Right lobe of liver (tissue), 4 donors: ENCODE results near the gene POC1B.

Source experiments
- CTCF ChIP-seq, 4 donors: fragments of 200-600 bp in 3 of 4; fragments of 450-650 bp in 1 of 4; IDR thresholded peaks; one replicate each; pipeline versions ENCODE4 v1.5.1 to v1.8.0; 2016 to 2022; ENCODE audit warnings: antibody characterized with exemption in 4 of 4, mild to moderate bottlenecking in 2 of 4
- POLR2A ChIP-seq: fragments of 450-650 bp; IDR thresholded peaks from one replicate; pipeline ENCODE4 v1.6.1; 2017; ENCODE audit warnings: antibody characterized with exemption, mild to moderate bottlenecking
- donor health status: DM: no; HTN: no; CAD: no.
- donor health status: DM: no; HTN: no; CAD: no.
- donor health status: DM: no; HTN: yes; CAD: no.

- TF ChIP-seq POLR2A: no peak
- no peak for TF ChIP-seq CTCF (IDR thresholded peaks at IDR 0.05)
Observed at GRCh38 chr12:89559753-89560152, 33.9 kb upstream of the POC1B start.
